NOMO-1 treated with DMSO at 0.1 percent for 48 hours (cell line): Measurements from ENCODE around the gene CATSPERB.
"Not testable (repeated sequence)": the region's sequence is repeated elsewhere in the genome, so short reads cannot be mapped to it uniquely, and the experiment has no call there.

Experiments used
- DNase-seq: peaks from one replicate; lab custom pipeline; 2025; ENCODE audit not compliant: unreplicated experiment; lab: John Stamatoyannopoulos, UW

CATSPERB gene

GRCh38 chr14:91580876-91581577 is 150.9 kb downstream of the CATSPERB start:
- DNase-seq, result no peak

- DNase-seq, result no peak
Measured at GRCh38 chr14:91577632-91578233, 154.2 kb downstream of the CATSPERB start.

- no peak for DNase-seq
Measured at GRCh38 chr14:91575469-91576208, 156.2 kb downstream of the CATSPERB start.

- DNase-seq, result no peak
Measured at GRCh38 chr14:91573894-91574837, 157.7 kb downstream of the CATSPERB start.

GRCh38 chr14:91573528-91573893 is 158.4 kb downstream of the CATSPERB start:
- DNase-seq, result no peak

- no peak for DNase-seq
Measured at GRCh38 chr14:91570021-91570420, 161.9 kb downstream of the CATSPERB start.

GRCh38 chr14:91569301-91569700 is 162.6 kb downstream of the CATSPERB start:
- no peak for DNase-seq

- no peak for DNase-seq
Measured at GRCh38 chr14:91568626-91569025, 163.3 kb downstream of the CATSPERB start.

- DNase-seq, result not testable (repeated sequence)
Measured at GRCh38 chr14:91567827-91568226, 164.1 kb downstream of the CATSPERB start.

GRCh38 chr14:91555531-91555930 is 176.4 kb downstream of the CATSPERB start:
- no peak for DNase-seq

- no peak for DNase-seq
Measured at GRCh38 chr14:91554535-91555332, 177.2 kb downstream of the CATSPERB start.

- DNase-seq, result no peak
Measured at GRCh38 chr14:91548108-91548507, 183.8 kb downstream of the CATSPERB start.

GRCh38 chr14:91545946-91546716 is 185.8 kb downstream of the CATSPERB start:
- no peak for DNase-seq

- no peak for DNase-seq
Measured at GRCh38 chr14:91545204-91545603, 186.7 kb downstream of the CATSPERB start.

GRCh38 chr14:91536327-91536726 is 195.6 kb downstream of the CATSPERB start:
- DNase-seq, result no peak

GRCh38 chr14:91534059-91534458 is 197.8 kb downstream of the CATSPERB start:
- DNase-seq, result not testable (repeated sequence)

GRCh38 chr14:91533623-91534022 is 198.3 kb downstream of the CATSPERB start:
- no peak for DNase-seq
